ENCODE measurements around the gene SLC12A2.

The SLC12A2 gene

DNA sequence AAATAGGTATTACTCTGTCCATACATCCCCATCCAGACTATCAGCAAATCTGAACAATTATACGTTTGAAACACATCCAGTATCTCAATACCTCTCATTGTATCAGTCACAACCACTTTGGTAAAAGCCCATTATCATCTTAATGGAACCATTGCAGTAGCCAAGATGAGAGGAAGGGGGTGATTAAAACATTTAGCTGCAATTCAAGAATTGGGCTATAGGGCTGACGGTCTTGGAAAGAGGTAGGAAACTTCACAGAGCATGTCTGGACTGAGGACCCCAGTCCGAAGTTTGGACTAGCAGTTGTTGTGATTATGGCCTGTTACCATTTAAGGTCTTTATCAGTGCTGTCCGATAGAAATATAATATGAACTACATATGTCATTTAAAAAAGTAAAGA is 8.6 kb downstream of the SLC12A2 start:
- DNase-seq (ENCODE audit: low read depth) = no peak
- no peak overlapping the region for H3K4me3 ChIP-seq (ENCODE audit: low read depth, low read length)
- TF ChIP-seq, protein P1, sequence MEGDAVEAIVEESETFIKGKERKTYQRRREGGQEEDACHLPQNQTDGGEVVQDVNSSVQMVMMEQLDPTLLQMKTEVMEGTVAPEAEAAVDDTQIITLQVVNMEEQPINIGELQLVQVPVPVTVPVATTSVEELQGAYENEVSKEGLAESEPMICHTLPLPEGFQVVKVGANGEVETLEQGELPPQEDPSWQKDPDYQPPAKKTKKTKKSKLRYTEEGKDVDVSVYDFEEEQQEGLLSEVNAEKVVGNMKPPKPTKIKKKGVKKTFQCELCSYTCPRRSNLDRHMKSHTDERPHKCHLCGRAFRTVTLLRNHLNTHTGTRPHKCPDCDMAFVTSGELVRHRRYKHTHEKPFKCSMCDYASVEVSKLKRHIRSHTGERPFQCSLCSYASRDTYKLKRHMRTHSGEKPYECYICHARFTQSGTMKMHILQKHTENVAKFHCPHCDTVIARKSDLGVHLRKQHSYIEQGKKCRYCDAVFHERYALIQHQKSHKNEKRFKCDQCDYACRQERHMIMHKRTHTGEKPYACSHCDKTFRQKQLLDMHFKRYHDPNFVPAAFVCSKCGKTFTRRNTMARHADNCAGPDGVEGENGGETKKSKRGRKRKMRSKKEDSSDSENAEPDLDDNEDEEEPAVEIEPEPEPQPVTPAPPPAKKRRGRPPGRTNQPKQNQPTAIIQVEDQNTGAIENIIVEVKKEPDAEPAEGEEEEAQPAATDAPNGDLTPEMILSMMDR (IDR thresholded peaks at IDR 0.05; ENCODE audit: insufficient read depth, low read depth, low read length, missing control alignments) = no peak

DNA sequence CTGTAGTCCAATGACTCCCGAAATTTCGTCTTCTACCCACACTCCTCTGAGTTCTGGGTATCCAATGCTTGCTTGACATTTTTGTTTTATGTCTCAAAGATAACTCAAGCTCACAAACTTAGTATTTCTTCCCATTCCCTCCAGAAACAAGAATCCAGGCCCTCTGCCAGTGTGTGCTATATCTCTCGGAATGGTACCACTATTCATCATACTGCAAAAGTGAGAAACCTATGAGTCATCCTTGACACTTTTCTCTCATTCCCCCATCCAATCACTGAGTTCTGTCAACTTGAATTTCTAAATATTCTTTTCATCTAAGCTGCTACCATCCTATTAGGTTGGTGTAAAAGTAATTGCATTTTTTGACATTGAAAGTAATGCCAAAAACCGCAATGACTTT is 9.8 kb downstream of the SLC12A2 start:
- DNase-seq (ENCODE audit: low read depth) = no peak
- no peak overlapping the region for H3K4me3 ChIP-seq (ENCODE audit: low read depth, low read length)
- TF ChIP-seq, protein P1 (IDR thresholded peaks at IDR 0.05; ENCODE audit: insufficient read depth, low read depth, low read length, missing control alignments) = no peak

DNA sequence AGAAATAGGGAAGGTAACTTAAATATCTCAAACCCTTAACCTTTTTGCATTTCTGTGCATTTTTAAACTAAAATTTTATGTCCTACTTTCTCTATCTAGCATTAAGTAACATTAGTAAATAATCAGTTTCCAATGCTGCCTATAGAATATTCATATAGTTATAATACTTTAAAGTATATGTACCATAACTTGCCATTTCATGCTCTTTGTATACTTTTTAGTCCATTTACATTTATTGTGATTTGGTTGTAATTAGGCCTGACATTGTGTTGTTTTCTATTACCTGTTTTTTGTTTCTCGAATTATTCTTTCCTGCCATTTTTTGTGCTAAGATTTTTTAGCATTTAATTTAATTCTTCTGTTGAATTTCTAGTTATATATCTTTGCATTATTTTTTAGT is 13.7 kb downstream of the SLC12A2 start:
- H3K4me3 ChIP-seq (ENCODE audit: low read depth, low read length) = no peak overlapping the region
- no peak for DNase-seq (ENCODE audit: low read depth)
- TF ChIP-seq, protein P1 (IDR thresholded peaks at IDR 0.05; ENCODE audit: insufficient read depth, low read depth, low read length, missing control alignments) = no peak

DNA sequence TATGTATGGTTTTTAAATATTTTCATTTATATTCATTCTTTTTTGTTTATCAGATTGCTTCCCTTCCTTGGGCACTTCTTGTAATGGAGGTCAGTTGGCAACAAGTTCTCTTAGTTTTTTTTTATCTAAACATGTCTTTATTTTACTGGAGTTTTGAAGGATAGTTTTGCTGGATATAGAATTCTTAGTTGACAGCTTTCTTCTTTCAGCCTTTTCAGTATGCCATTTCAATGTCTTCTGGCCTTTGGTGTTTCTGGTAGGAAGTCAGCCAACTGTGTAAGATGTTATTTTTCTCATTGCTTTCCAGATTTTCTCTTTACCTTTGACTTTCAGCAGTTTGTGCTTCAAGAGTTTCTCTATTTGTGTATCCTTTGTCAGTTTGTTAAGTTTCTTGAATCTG is 14.2 kb downstream of the SLC12A2 start:
- DNase-seq (ENCODE audit: low read depth) = no peak
- no peak overlapping the region for H3K4me3 ChIP-seq (ENCODE audit: low read depth, low read length)
- TF ChIP-seq, protein P1 (IDR thresholded peaks at IDR 0.05; ENCODE audit: insufficient read depth, low read depth, low read length, missing control alignments) = no peak

DNA sequence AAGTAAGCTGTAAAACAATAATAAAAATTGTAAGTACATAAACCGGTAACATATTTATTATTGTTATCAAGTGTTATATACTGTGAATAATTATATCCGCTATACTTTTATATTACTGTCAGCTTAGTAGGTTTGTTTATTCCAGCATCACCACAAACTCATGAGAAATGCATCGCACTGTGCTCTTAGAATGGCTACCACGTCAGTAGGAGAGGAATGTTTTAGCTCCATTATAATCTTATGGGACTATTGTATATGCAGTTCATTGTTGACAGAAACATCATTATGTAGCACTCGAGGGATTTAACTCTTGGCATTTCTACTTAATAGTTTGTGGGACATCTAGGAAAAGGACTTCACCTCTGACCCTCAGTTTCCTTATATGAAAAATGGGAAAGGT is 16.4 kb downstream of the SLC12A2 start:
- H3K4me3 ChIP-seq (ENCODE audit: low read depth, low read length) = no peak overlapping the region
- TF ChIP-seq, protein P1 (IDR thresholded peaks at IDR 0.05; ENCODE audit: insufficient read depth, low read depth, low read length, missing control alignments) = no peak
- no peak for DNase-seq (ENCODE audit: low read depth)

DNA sequence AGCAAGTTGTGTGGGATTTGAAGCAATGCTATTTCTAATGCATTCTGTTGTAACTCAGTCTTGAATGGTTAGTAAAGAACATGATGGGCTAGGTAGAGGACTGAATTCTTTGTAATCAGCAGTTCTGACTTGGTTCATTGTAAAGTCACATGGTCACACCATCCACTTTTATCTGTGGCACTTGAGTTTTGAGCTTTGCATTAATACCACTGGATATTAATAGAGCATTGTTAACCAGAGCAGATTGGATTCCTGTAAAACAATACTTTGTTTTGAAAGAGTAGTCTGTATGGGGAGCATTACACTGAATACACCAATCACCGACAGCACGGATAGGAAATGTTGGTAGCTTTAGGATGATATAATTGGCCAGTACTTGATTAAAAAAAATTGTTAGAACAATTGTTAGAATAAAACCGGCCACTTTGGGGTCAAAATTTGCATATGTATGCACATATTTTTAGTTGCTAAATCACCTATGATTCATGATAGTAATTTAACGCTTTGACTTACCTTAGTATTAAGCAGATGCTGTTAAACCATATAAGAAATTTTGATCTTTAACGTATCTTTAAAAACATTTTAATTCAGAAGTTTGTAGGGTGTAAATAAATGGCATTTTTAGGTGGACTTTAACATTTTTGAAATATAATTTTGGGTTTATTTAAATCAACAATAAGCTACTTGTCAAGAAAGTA is 17.4 kb downstream of the SLC12A2 start:
- TF ChIP-seq, protein P1 (IDR thresholded peaks at IDR 0.05; ENCODE audit: insufficient read depth, low read depth, low read length, missing control alignments) = no peak
- no peak overlapping the region for H3K4me3 ChIP-seq (ENCODE audit: low read depth, low read length)
- no peak for DNase-seq (ENCODE audit: low read depth)

DNA sequence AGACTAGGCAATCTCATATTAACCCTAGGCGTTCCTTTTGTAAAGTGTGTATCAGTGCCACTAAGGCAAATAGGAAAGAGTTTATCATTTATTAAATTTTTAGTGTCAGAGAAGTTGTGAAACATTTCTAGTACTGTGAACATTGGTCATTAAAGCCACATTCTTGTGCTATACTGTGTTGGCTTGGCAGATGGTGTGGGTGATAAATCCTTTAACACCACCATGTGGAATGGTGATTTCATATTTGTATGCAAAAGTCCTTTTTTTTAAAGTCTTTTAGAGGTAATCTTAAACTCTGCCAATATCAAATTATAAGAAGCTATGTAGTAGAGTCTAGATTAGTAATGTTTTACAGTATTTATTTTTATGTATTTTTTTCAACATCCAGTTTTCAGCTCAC is 18.1 kb downstream of the SLC12A2 start:
- no peak for DNase-seq (ENCODE audit: low read depth)
- TF ChIP-seq, protein P1 (IDR thresholded peaks at IDR 0.05; ENCODE audit: insufficient read depth, low read depth, low read length, missing control alignments) = no peak
- no peak overlapping the region for H3K4me3 ChIP-seq (ENCODE audit: low read depth, low read length)
